SK-N-SH (cell line): ENCODE data around the gene TNFRSF18. TPM values are rescaled to one million over a fixed set of nuclear protein-coding genes. Genes with fewer than 3 reads are reported as not detected.

Source experiments
- CTCF ChIA-PET: fragments of 300-600, 350-600 bp; formaldehyde crosslinking; extraction: SDS; loops from one replicate; lab custom pipeline; 2021; lab: Yijun Ruan, JAX
- POLR2A ChIA-PET: fragments of 350-600 bp; sonication (Branson Sonifier 250); formaldehyde crosslinking; extraction: SDS; loops from one replicate; lab custom pipeline; 2020; ENCODE audit warnings: antibody characterized with exemption, inconsistent platforms; lab: Yijun Ruan, JAX
- DNase-seq: peaks from one replicate; pipeline ENCODE4 v3.0.0; 2012
- H2AFZ ChIP-seq: fragments of 200-600 bp; sonication (generic); 2 replicates; pipeline ENCODE4 v1.8.1; 2016; ENCODE audit warnings: antibody characterized with exemption, mild to moderate bottlenecking, low read depth
- H3F3A ChIP-seq: fragments of 200-600 bp; sonication (generic); replicated peaks from 2 replicates; pipeline ENCODE3; 2016; ENCODE audit warnings: antibody characterized with exemption, mild to moderate bottlenecking; ENCODE audit not compliant: insufficient read depth
- H3K27ac ChIP-seq, 2 experiments: fragments of 200-500 bp in 1 of 2; fragments of 200-600 bp in 1 of 2; sonication (Bioruptor generic) in 1 of 2; sonication (generic), shearing (Covaris generic) in 1 of 2; 2 replicates each; pipeline versions ENCODE4 v1.5.1 to v1.6.1; 2014 to 2016; ENCODE audit warnings: low read depth in 2 of 2, inconsistent platforms in 1 of 2, low read length in 1 of 2, mild to moderate bottlenecking in 1 of 2, mixed read lengths in 1 of 2
- H3K27me3 ChIP-seq: fragments of 200-600 bp; sonication (generic), shearing (Covaris generic); 2 replicates; pipeline ENCODE4 v1.6.1; 2016; ENCODE audit warnings: mixed run types; ENCODE audit not compliant: insufficient read depth
- H3K36me3 ChIP-seq, 2 experiments: fragments of 200-500 bp in 1 of 2; fragments of 200-600 bp in 1 of 2; sonication (Bioruptor generic) in 1 of 2; sonication (generic) in 1 of 2; replicated peaks in 1 of 2; 2 replicates each; pipeline versions ENCODE3 to v1.5.1; 2014 to 2016; ENCODE audit warnings: low read length in 1 of 2, mild to moderate bottlenecking in 1 of 2; ENCODE audit not compliant: insufficient read depth in 2 of 2, control insufficient read depth in 1 of 2
- H3K4me1 ChIP-seq, 2 experiments: fragments of 200-500 bp in 1 of 2; fragments of 200-600 bp in 1 of 2; sonication (Bioruptor generic) in 1 of 2; sonication (generic), shearing (Covaris generic) in 1 of 2; 2 replicates each; pipeline versions ENCODE4 v1.5.1 to v1.6.1; 2014 to 2016; ENCODE audit warnings: low read depth in 1 of 2, low read length in 1 of 2, mixed run types in 1 of 2; ENCODE audit not compliant: insufficient read depth in 2 of 2, control insufficient read depth in 1 of 2
- H3K4me2 ChIP-seq: fragments of 200-600 bp; sonication (generic), shearing (Covaris generic); 2 replicates; pipeline ENCODE4 v1.6.1; 2017; ENCODE audit warnings: mixed run types
- H3K4me3 ChIP-seq, 2 experiments: fragments of 200-500 bp in 1 of 2; fragments of 200-600 bp in 1 of 2; sonication (Bioruptor generic) in 1 of 2; sonication (generic), shearing (Covaris generic) in 1 of 2; 2 replicates each; pipeline versions ENCODE4 v1.5.1 to v1.8.1; 2014 to 2016; ENCODE audit warnings: low read depth in 2 of 2, inconsistent platforms in 1 of 2, low read length in 1 of 2, mild to moderate bottlenecking in 1 of 2, mixed read lengths in 1 of 2, moderate library complexity in 1 of 2
- H3K79me2 ChIP-seq: fragments of 200-600 bp; sonication (generic); 2 replicates; pipeline ENCODE4 v1.8.1; 2017; ENCODE audit warnings: mild to moderate bottlenecking; ENCODE audit not compliant: insufficient read depth
- H3K9ac ChIP-seq: fragments of 200-600 bp; sonication (generic); 2 replicates; pipeline ENCODE4 v1.6.1; 2017; ENCODE audit warnings: mixed run types
- H3K9me2 ChIP-seq: fragments of 200-600 bp; sonication (generic); 2 replicates; pipeline ENCODE4 v1.6.1; 2017; ENCODE audit warnings: mixed run types
- H3K9me3 ChIP-seq: fragments of 200-600 bp; sonication (generic); 2 replicates; pipeline ENCODE4 v1.6.1; 2017; ENCODE audit warnings: mixed run types, mild to moderate bottlenecking, moderate library complexity
- H4K20me1 ChIP-seq: fragments of 200-600 bp; sonication (generic); 2 replicates; pipeline ENCODE4 v1.6.1; 2017; ENCODE audit warnings: mild to moderate bottlenecking, mixed run types; ENCODE audit not compliant: insufficient read depth
- ELF1 ChIP-seq: IDR thresholded peaks from 2 replicates; pipeline ENCODE4 v1.4.0; 2012
- FOSL2 ChIP-seq: IDR thresholded peaks from 2 replicates; pipeline ENCODE4 v1.4.0; 2012; ENCODE audit warnings: low read depth, mild to moderate bottlenecking, moderate library complexity, borderline replicate concordance
- FOXM1 ChIP-seq: IDR thresholded peaks from 2 replicates; pipeline ENCODE4 v1.4.0; 2012; ENCODE audit warnings: low read depth, mild to moderate bottlenecking
- GATA2 ChIP-seq: sonication (generic); formaldehyde crosslinking; IDR thresholded peaks from 2 replicates; pipeline ENCODE4 v1.5.0; 2020; ENCODE audit warnings: mild to moderate bottlenecking, missing genetic modification reagents
- MEF2A ChIP-seq: IDR thresholded peaks from 2 replicates; pipeline ENCODE4 v1.4.0; 2012; ENCODE audit warnings: low read depth, borderline replicate concordance
- NFIC ChIP-seq: IDR thresholded peaks from 2 replicates; pipeline ENCODE4 v1.4.0; 2012; ENCODE audit warnings: borderline replicate concordance
- RCOR1 ChIP-seq: fragments of 150-350 bp; IDR thresholded peaks from 2 replicates; pipeline ENCODE4 v1.6.1; 2017; ENCODE audit warnings: antibody characterized with exemption, low read length
- RFX5 ChIP-seq: IDR thresholded peaks from 2 replicates; pipeline ENCODE4 v1.6.1; 2012; ENCODE audit warnings: mild to moderate bottlenecking, improper control_type of control experiment, low read length
- RXRA ChIP-seq: IDR thresholded peaks from 2 replicates; pipeline ENCODE4 v1.4.0; 2012; ENCODE audit warnings: low read depth, mild to moderate bottlenecking, borderline replicate concordance
- SIN3A ChIP-seq: IDR thresholded peaks from 2 replicates; pipeline ENCODE4 v1.6.1; 2012; ENCODE audit warnings: low read depth, mild to moderate bottlenecking, low read length, moderate library complexity, borderline replicate concordance
- SMC3 ChIP-seq: IDR thresholded peaks from 2 replicates; pipeline ENCODE4 v1.6.1; 2012; ENCODE audit warnings: low read depth, low read length, improper control_type of control experiment
- TEAD4 ChIP-seq: IDR thresholded peaks from 2 replicates; pipeline ENCODE4 v1.4.0; 2012; ENCODE audit warnings: mild to moderate bottlenecking, borderline replicate concordance; ENCODE audit not compliant: insufficient read depth
- YY1 ChIP-seq: IDR thresholded peaks from 2 replicates; pipeline ENCODE4 v1.4.0; 2012; ENCODE audit warnings: low read depth, mild to moderate bottlenecking
- WGBS: methylation state at CpG from one replicate; pipeline ENCODE4 v1.1.6; 2017; ENCODE audit warnings: low lambda C conversion rate; 5-methylcytosine and 5-hydroxymethylcytosine counted together
- polyA plus RNA-seq, 3 experiments: library from polyadenylated mRNA; depleted of rRNA; stranded (reverse); fragments of >200 nt; gene quantifications; 2 replicates each; pipeline ENCODE4 v1.2.3, GENCODE V29; 2012
- TF ChIP-seq, protein P1 (sequence below): IDR thresholded peaks from 2 replicates; pipeline ENCODE4 v1.6.1; 2012; ENCODE audit warnings: mild to moderate bottlenecking, low read depth, low read length, moderate library complexity
- TF ChIP-seq, protein P2 (sequence below): fragments of 200-600 bp; sonication (generic); IDR thresholded peaks from 2 replicates; pipeline ENCODE4 v1.6.1; 2017; ENCODE audit warnings: antibody characterized with exemption, mild to moderate bottlenecking, moderate library complexity
- TF ChIP-seq, protein P3 (sequence below): IDR thresholded peaks from 2 replicates; pipeline ENCODE4 v1.4.0; 2012; ENCODE audit warnings: low read depth, borderline replicate concordance
- TF ChIP-seq, protein P4 (sequence below): IDR thresholded peaks from 2 replicates; pipeline ENCODE4; 2012
- TF ChIP-seq, protein P5 (sequence below): IDR thresholded peaks from 2 replicates; pipeline ENCODE4 v1.4.0; 2012; ENCODE audit warnings: low read depth

The TNFRSF18 gene
- polyA plus RNA-seq, 1 of the 3 experiments (the other 2 are of a cell fraction), result 0.05 TPM

DNA sequence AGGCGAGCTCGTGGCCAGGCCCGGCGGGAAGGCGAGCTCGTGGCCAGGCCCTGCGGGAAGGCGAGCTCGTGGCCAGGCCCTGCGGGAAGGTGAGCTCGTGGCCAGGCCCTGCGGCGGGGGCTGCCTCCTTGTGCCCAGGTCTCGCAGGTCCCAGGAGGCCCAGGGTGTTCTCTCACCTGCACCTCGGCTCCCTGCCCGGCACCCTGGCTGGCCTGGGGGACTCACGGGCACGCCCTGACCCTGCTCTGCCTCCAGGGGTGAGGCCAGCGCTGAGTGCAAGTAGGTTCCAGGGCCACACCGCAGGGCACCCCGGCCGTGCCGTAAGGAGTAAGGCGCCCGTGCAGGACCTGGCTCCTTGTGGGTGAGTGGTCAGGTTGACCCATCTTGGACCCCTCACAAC, 21.0 kb upstream of the TNFRSF18 start:
- no peak overlapping the region for H3K9ac ChIP-seq
- no peak overlapping the region for H2AFZ ChIP-seq
- H3K79me2 ChIP-seq, result peaks cover 49% of the 10 kb centered on the region
- no CpG with 5 or more reads among the region's 25 CpGs for WGBS
- H3K4me3 ChIP-seq, result no peak overlapping the region
- peaks cover 0 to 5% of the 10 kb centered on the region in 2 experiments; a peak in 1 of 4 replicates for H3K4me1 ChIP-seq
- DNase-seq, result no peak
- ChIA-PET POLR2A (no interaction called here), CTCF (interaction anchor here (7.4 kb wide), 1 partner anchor 105 kb away, joined by 37 read pairs; no protein-coding TSS in a partner anchor)
- peaks cover 7% of the 10 kb centered on the region for H3F3A ChIP-seq
- peaks cover 13% of the 10 kb centered on the region; the same call in 1 of the 2 replicates for H4K20me1 ChIP-seq
- H3K27me3 ChIP-seq, result no peaks in the 10 kb centered on the region
- H3K36me3 ChIP-seq, result peaks cover 0 to 28% of the 10 kb centered on the region in 2 experiments
- no peak for TF ChIP-seq MEF2A
- no peak for TF ChIP-seq ELF1
- TF ChIP-seq TEAD4, result no peak
- TF ChIP-seq YY1, result no peak
- TF ChIP-seq RCOR1, result no peak
- TF ChIP-seq SIN3A, result no peak
- no peak for TF ChIP-seq NFIC
- TF ChIP-seq RXRA, result no peak
- no peak for TF ChIP-seq FOSL2
- TF ChIP-seq FOXM1, result no peak
- TF ChIP-seq, protein P1, sequence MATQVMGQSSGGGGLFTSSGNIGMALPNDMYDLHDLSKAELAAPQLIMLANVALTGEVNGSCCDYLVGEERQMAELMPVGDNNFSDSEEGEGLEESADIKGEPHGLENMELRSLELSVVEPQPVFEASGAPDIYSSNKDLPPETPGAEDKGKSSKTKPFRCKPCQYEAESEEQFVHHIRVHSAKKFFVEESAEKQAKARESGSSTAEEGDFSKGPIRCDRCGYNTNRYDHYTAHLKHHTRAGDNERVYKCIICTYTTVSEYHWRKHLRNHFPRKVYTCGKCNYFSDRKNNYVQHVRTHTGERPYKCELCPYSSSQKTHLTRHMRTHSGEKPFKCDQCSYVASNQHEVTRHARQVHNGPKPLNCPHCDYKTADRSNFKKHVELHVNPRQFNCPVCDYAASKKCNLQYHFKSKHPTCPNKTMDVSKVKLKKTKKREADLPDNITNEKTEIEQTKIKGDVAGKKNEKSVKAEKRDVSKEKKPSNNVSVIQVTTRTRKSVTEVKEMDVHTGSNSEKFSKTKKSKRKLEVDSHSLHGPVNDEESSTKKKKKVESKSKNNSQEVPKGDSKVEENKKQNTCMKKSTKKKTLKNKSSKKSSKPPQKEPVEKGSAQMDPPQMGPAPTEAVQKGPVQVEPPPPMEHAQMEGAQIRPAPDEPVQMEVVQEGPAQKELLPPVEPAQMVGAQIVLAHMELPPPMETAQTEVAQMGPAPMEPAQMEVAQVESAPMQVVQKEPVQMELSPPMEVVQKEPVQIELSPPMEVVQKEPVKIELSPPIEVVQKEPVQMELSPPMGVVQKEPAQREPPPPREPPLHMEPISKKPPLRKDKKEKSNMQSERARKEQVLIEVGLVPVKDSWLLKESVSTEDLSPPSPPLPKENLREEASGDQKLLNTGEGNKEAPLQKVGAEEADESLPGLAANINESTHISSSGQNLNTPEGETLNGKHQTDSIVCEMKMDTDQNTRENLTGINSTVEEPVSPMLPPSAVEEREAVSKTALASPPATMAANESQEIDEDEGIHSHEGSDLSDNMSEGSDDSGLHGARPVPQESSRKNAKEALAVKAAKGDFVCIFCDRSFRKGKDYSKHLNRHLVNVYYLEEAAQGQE, result no peak
- TF ChIP-seq, protein P2, sequence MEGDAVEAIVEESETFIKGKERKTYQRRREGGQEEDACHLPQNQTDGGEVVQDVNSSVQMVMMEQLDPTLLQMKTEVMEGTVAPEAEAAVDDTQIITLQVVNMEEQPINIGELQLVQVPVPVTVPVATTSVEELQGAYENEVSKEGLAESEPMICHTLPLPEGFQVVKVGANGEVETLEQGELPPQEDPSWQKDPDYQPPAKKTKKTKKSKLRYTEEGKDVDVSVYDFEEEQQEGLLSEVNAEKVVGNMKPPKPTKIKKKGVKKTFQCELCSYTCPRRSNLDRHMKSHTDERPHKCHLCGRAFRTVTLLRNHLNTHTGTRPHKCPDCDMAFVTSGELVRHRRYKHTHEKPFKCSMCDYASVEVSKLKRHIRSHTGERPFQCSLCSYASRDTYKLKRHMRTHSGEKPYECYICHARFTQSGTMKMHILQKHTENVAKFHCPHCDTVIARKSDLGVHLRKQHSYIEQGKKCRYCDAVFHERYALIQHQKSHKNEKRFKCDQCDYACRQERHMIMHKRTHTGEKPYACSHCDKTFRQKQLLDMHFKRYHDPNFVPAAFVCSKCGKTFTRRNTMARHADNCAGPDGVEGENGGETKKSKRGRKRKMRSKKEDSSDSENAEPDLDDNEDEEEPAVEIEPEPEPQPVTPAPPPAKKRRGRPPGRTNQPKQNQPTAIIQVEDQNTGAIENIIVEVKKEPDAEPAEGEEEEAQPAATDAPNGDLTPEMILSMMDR, result no peak
- TF ChIP-seq, protein P3, sequence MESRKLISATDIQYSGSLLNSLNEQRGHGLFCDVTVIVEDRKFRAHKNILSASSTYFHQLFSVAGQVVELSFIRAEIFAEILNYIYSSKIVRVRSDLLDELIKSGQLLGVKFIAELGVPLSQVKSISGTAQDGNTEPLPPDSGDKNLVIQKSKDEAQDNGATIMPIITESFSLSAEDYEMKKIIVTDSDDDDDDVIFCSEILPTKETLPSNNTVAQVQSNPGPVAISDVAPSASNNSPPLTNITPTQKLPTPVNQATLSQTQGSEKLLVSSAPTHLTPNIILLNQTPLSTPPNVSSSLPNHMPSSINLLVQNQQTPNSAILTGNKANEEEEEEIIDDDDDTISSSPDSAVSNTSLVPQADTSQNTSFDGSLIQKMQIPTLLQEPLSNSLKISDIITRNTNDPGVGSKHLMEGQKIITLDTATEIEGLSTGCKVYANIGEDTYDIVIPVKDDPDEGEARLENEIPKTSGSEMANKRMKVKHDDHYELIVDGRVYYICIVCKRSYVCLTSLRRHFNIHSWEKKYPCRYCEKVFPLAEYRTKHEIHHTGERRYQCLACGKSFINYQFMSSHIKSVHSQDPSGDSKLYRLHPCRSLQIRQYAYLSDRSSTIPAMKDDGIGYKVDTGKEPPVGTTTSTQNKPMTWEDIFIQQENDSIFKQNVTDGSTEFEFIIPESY, result no peak
- TF ChIP-seq GATA2 (CRISPR knock-in tag), result no peak
- TF ChIP-seq, protein P4, sequence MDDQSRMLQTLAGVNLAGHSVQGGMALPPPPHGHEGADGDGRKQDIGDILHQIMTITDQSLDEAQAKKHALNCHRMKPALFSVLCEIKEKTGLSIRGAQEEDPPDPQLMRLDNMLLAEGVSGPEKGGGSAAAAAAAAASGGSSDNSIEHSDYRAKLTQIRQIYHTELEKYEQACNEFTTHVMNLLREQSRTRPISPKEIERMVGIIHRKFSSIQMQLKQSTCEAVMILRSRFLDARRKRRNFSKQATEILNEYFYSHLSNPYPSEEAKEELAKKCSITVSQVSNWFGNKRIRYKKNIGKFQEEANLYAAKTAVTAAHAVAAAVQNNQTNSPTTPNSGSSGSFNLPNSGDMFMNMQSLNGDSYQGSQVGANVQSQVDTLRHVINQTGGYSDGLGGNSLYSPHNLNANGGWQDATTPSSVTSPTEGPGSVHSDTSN, result no peak
- TF ChIP-seq, protein P5, sequence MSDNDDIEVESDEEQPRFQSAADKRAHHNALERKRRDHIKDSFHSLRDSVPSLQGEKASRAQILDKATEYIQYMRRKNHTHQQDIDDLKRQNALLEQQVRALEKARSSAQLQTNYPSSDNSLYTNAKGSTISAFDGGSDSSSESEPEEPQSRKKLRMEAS, result no peak
- TF ChIP-seq SMC3, result no peak
- TF ChIP-seq RFX5, result no peak
- H3K27ac ChIP-seq, result no peak overlapping the region
- no peaks in the 10 kb centered on the region for H3K9me3 ChIP-seq
- no peaks in the 10 kb centered on the region for H3K9me2 ChIP-seq
- no peak overlapping the region for H3K4me2 ChIP-seq
